K562 treated with DMSO at 1 percent for 12 hours (cell line): ENCODE data around the gene RNF40. TPM values are rescaled to one million over a fixed set of nuclear protein-coding genes. Genes with fewer than 3 reads are reported as not detected.

Experiments used
- total RNA-seq: library from RNA; unstranded; fragments of 300-600 nt; gene quantifications from 2 replicates; pipeline ENCODE4 v1.2.3, GENCODE V29; 2022; ENCODE audit not compliant: insufficient read depth

The RNF40 gene
- total RNA-seq, result 48.2 and 91.4 TPM in 2 replicates

GRCh38 chr16:30761928-30762902, at the start of gene RNF40, which contains the start of gene CFAP119:
TSS of gene RNF40 (plus strand) at chr16:30762322. CDS start at chr16:30762546, 224 bp downstream.
TSS of gene CFAP119 (minus strand) at chr16:30762062. CDS start at chr16:30761748, 314 bp downstream.

GRCh38 chr16:30747799-30748633, 14.1 kb upstream of the RNF40 start, which contains the start of gene PHKG2:
TSS of gene PHKG2 (plus strand) at chr16:30748425. CDS start at chr16:30748821, 396 bp downstream.

DNA sequence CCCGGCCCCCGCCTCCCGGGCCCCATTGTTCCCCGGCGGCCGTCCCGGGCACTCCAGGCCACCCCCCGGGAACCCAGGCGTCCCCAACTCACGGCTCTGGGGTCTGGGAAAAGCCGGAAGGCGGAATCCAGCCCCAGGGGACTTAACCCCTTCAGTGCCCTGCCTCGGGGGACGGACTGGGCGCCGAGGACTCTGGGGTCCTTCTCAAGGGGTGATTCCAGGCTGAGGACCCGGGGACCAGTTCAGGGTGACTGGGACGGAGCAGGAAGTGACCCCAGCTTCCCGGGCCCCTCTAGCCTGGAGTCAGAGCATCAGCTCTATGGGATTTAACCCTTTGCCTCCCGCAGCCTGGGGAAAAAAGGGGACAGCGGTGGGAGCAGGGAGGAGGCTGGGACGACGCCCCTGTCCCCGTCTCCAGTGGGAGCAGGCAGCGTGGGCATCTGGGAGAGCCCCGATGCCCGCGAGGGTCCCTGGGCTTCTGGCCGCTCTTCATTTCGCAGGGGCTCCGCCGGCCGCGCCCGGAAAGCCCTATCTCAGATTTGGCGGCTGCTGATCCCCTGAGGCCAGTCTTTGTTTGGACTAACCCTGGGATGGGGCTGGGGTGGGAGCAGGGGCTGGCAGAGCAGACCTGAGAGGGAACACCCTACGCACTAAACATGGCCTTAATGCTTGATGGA, 25.0 kb downstream of the RNF40 start, which contains the start of gene ZNF629:
TSS of gene ZNF629 (minus strand) at position 270 of the 677 bp plus-strand sequence. CDS start 2,723 bp downstream, outside the sequence.

Other genes with a start within 250 kb of the RNF40 start
- gene ZNF768, start 235.8 kb upstream of the RNF40 start, total RNA-seq, result 56.9 and 67.2 TPM in 2 replicates
- gene ZNF747, start 227.5 kb upstream of the RNF40 start, total RNA-seq, result 1.8 and 3.8 TPM in 2 replicates
- gene ZNF764, start 203.9 kb upstream of the RNF40 start, total RNA-seq, result 7.4 and 9.7 TPM in 2 replicates
- gene ZNF688, start 190.6 kb upstream of the RNF40 start, total RNA-seq, result 10.1 and 13.2 TPM in 2 replicates
- 2.3 and 6.7 TPM in 2 replicates for gene ZNF785, start 176.6 kb upstream of the RNF40 start, total RNA-seq
- 6.9 and 13.4 TPM in 2 replicates for gene ZNF689, start 151.9 kb upstream of the RNF40 start, total RNA-seq
- gene PRR14, start 111.4 kb upstream of the RNF40 start, total RNA-seq, result 61.1 and 69.1 TPM in 2 replicates
- 26.4 and 62.6 TPM in 2 replicates for gene FBRS, start 103.9 kb upstream of the RNF40 start, total RNA-seq
- 1.5 and 45.9 TPM in 2 replicates for gene SRCAP, start 63.2 kb upstream of the RNF40 start, total RNA-seq
- gene PHKG2, start 13.9 kb upstream of the RNF40 start, total RNA-seq, result 37.2 and 46.3 TPM in 2 replicates
- 7.9 and 8.0 TPM in 2 replicates for gene CFAP119, start 260 bp upstream of the RNF40 start, total RNA-seq
- gene ZNF629, start 24.9 kb downstream of the RNF40 start, total RNA-seq, result 5.3 and 16.0 TPM in 2 replicates
- 34.7 and 37.0 TPM in 2 replicates for gene BCL7C, start 131.8 kb downstream of the RNF40 start, total RNA-seq
- gene CTF1, start 134.3 kb downstream of the RNF40 start, total RNA-seq, result 2.3 and 4.4 TPM in 2 replicates
- gene FBXL19, start 161.2 kb downstream of the RNF40 start, total RNA-seq, result 16.7 and 23.8 TPM in 2 replicates
- gene ORAI3, start 186.7 kb downstream of the RNF40 start, total RNA-seq, result 60.2 and 70.0 TPM in 2 replicates
- gene SETD1A, start 195.4 kb downstream of the RNF40 start, total RNA-seq, result 9.2 and 21.8 TPM in 2 replicates
- 35.2 and 36.1 TPM in 2 replicates for gene HSD3B7, start 222.9 kb downstream of the RNF40 start, total RNA-seq
- gene STX1B, start 248.3 kb downstream of the RNF40 start, total RNA-seq, result 0.32 and 0.64 TPM in 2 replicates